Medulla oblongata (tissue), 1 donor: Measurements from ENCODE around the gene CALN1.

ENCODE experiments used
- DNase-seq: peaks from one replicate; pipeline ENCODE4 v3.0.0-alpha.2; 2015; ENCODE audit errors: extremely low spot score

CALN1 gene

GRCh38 chr7:72038022-72038732 is 374.0 kb downstream of the CALN1 start:
- DNase-seq = no peak

DNA sequence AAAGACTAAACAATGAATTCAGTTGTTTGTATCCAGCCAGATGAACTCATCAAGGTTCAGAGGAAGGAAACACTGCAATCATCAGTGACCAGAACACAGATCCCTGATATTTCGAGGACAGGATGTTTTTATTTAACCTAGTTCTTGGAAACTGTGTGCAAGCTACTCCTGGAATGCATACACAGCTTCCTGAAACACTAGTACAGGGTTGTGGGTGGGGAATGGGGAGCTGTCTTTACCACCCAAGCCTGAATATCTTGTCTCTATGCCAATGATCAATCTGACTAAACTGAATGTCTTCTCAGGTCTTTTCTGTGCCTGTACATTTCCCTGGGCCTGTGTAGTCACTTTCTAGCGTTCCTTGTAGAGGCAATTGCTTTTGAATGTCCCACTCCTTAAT is 374.6 kb downstream of the CALN1 start:
- DNase-seq = no peak

DNA sequence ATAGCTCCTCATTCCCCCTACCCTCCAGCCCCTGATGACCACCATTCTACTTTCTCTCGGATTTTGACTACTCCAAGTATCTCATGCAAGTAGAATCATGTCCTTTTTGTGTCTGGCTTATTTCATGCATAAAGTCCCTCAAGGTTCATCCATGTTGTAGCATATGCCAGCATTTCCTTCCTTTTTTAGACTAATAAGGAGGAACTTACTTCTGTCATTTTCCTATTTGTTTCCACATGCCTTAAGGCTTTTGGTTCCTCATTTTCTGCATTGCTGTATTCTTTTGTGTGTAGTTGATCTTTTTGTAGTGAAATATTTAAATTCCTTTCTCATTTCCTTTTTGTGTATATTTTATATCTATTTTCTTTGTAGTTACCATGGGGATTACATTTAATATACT is 376.9 kb downstream of the CALN1 start:
- DNase-seq = no peak

GRCh38 chr7:72032934-72033333 is 379.2 kb downstream of the CALN1 start:
- peak; percentile 88 for DNase-seq

- no peak for DNase-seq
Observed at GRCh38 chr7:72030994-72031667, 381.0 kb downstream of the CALN1 start.

- DNase-seq = no peak
Observed at GRCh38 chr7:72028267-72028666, 383.9 kb downstream of the CALN1 start.

GRCh38 chr7:72025381-72025960 is 386.7 kb downstream of the CALN1 start:
- no peak for DNase-seq

- DNase-seq = no peak
Observed at GRCh38 chr7:72023926-72024325, 388.2 kb downstream of the CALN1 start.

DNA sequence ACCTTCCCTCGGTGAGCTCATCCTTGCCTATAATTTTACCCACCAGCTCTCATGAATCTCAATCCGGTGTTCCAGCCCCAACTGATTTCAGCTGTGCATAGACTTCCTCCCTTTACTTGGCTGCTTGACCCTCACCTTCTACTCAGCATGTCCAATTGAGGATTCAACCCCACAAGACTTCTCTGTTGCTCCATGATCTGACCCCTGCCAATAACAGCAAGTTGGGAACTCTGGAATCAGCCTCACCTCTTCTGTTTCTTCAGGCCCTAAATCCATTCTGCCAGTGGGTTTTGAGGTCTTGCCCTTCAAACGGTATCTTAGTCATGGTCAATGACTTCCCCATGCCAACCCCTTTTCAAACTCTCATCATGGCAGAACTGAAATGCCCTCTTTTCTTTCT is 390.4 kb downstream of the CALN1 start:
- DNase-seq = no peak

DNA sequence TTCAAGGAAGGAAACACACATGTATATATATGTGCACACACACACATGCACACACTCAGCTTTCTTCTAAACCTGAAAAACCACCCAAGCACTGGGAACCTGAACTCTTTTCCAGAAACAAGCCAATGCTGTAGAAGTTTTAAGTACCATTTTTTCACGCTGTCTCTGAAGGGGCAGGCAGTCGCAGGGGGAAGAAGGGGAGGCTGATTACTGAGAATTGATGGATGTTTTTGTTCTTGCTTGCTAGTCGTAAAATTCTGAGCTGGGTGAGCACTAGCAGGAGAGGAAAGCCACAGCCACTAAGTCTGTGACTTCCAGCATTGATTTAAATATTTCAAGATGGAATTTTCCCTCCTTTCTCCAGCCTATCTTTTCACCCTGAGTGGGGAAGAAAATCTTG is 391.8 kb downstream of the CALN1 start:
- no peak for DNase-seq

GRCh38 chr7:72019436-72019835 is 392.7 kb downstream of the CALN1 start:
- DNase-seq = no peak

DNA sequence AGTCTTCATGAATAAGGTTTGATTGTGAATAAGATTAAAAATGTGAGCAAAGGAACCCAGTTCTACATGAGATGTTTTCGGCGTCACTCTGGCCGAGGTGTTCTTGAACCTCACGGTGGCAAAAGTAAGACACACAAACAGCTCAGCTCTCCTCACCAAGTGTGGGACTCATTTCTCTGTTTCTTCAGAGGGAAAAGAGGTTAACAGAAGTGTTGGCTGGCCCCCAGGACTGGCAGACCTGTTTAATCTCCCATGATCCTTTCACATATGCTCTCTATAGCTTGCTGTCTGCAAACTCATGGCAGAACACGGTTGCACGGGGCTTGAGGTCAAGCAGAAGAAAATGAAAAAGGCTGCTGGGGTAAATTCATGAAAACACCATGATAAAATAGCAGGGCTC is 394.4 kb downstream of the CALN1 start:
- DNase-seq = no peak

DNA sequence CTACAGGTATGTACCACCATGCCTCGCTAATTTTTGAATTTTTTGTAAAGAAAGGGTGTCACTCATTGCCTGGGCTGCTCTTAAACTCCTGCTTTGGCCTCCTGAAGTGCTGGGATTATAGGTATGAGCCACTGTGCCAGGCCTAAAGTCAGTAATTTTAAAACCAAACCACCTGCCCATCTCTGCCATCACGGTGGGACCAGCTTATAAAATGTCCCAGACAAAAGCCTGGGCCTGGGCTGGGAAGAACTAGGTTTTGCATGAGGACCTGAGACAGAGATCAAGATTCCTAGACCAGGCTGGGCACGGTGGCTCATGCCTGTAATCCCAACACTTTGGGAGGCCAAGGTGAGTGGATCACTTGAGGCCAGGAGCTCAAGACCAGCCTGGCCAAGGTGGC is 395.6 kb downstream of the CALN1 start:
- no peak for DNase-seq

GRCh38 chr7:72015136-72015535 is 397.0 kb downstream of the CALN1 start:
- peak; percentile 18 for DNase-seq

GRCh38 chr7:72007018-72007417 is 405.1 kb downstream of the CALN1 start:
- DNase-seq = no peak

DNA sequence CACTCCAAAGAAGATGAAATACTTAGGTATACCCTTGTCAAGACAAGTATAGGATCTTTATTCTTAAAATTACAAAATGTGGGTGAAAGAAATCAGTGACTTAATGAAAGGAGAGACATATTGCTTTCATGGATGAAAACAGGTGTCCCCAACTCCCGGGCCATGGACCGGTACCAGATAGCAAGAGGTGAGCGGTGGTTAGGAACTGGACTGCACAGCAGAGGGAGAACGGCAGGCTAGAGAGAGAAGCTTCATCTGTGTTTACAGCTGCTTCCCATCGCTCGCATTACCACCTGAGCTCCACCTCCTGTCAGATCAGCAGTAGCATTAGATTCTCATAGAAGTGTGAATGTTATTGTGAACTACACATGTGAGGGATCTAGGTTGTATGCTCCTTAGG is 408.9 kb downstream of the CALN1 start:
- no peak for DNase-seq

- no peak for DNase-seq
Observed at GRCh38 chr7:71996141-71996540, 416.0 kb downstream of the CALN1 start.

DNA sequence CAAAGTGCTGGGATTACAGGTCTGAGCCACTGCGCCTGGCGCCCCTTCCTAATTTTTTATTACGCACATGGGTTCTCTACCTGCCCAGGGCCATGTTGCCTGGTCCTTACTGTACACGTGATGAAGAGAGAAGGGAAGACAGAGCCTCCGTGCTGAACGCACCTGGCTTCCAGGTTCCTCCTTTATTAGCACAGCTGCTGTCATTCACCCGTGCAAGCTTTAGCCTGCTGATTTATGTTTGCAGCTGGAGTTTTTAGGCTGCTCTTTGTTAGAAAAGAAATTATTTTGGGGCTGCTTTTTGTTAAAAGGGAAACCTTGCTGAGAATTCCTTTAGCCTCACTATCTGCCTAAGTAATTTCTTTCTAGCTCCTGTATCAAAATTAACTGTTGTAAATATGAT is 417.0 kb downstream of the CALN1 start:
- DNase-seq = no peak

DNA sequence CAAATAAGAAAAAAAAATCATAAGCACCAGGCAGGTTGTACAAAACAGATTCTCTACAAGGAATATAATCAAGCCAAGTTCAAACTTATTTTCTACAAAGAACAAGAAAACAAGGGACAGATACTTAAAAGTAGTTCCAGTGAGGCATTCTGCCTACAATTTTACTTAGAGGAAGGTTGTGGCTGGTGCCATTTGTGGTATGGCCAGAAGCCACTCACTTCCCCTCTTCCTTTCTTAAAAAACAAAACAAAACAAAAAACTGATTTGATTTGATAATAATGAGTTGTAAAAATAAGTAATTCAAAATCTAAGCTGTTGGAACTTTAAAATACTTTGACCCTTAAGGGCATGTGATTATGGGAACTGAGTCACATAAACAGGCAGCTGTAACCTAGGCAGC is 420.6 kb downstream of the CALN1 start:
- no peak for DNase-seq

- no peak for DNase-seq
Observed at GRCh38 chr7:71990138-71990462, 422.0 kb downstream of the CALN1 start.

DNA sequence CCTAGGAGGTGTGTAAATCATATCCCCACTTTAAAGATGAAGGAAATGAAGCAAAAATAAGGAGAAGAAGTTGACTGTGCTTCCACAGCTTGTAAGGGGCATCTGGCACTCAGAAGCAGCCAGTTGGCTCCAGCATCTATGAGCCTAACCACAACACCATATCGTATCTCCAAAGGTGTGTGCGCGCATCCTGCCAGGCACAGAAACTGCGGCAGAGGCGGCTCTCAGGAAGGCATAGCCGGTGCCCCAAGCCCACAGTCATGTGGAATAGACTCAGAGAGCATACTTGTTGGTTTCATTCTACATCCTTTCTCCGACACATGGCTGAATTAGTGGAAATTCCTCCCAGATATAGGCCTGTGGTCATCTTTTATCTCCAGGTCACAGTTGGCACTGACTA is 423.9 kb downstream of the CALN1 start:
- DNase-seq = no peak

DNA sequence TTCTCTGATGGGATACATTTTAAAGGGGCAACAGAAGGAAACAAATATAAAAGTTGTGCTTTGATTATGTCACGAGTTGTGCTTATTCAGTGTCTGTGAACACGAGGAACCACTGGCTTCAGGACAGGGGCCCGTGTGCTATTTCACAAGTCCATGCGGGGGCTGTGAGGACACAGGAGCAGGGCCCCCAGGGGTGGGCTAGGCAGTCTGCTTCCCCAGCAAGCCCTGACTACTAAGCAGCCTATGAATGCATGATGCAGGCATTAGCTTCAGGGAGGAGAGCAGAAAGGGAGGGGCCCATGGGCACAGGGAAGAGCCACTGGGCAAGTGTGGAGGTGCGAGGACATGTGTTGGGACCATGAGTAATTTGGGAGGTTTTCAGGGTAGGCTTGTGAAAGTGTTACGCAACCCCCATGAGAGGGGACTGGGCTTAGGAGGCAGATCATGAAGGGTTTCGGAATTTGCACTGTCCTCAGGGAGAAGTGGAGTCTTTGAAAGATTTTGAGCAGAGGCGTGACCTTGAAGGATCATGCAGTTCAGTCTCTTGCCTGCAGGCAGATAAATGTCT is 424.9 kb downstream of the CALN1 start:
- DNase-seq = no peak

DNA sequence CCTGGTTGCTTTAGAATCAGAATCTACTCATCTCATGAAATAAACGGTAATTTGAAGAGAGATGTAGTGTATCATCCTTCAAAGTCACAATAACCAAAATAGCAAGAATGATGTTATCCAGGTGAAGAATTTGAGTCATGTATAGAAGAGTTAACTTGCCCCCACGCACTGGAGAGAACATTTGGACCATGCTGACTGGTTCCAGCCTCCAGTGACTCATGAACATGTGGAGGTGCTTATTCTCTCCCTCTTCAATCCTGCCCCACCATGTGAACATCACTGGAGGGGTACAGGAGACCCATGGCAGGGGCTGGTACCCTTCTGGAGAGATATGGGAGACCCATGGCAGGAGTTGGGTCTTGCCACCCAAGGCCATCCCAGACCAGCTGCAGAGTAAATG is 427.8 kb downstream of the CALN1 start:
- no peak for DNase-seq
